MM.1S (cell line): ENCODE measurements around the gene TMEM60.

Experiments
- DNase-seq: peaks from one replicate; pipeline ENCODE4 v3.0.0-alpha.2; 2015
- H2AFZ ChIP-seq: fragments of 300-600 bp; sonication (generic); 2 replicates; pipeline ENCODE4 v1.6.0; 2016; ENCODE audit warnings: antibody characterized with exemption, low read length
- H3F3A ChIP-seq: fragments of 300-600 bp; sonication (generic); 2 replicates; pipeline ENCODE4 v1.6.1; 2016; ENCODE audit warnings: mild to moderate bottlenecking, antibody characterized with exemption, low read length, moderate library complexity, mixed read lengths; ENCODE audit not compliant: insufficient read depth
- H3K27ac ChIP-seq: fragments of 300-600 bp; sonication (generic); 2 replicates; pipeline ENCODE4 v1.5.1; 2016; ENCODE audit warnings: mild to moderate bottlenecking, low read length
- H3K27me3 ChIP-seq: fragments of 300-600 bp; sonication (generic); replicated peaks from 2 replicates; pipeline ENCODE4 v1.6.0; 2016; ENCODE audit warnings: low read length; ENCODE audit not compliant: insufficient read depth
- H3K36me3 ChIP-seq: fragments of 300-600 bp; sonication (generic); replicated peaks from 2 replicates; pipeline ENCODE4 v1.6.1; 2016; ENCODE audit warnings: mild to moderate bottlenecking, low read length, mixed read lengths; ENCODE audit not compliant: insufficient read depth
- H3K4me1 ChIP-seq: fragments of 300-600 bp; sonication (generic); 2 replicates; pipeline ENCODE4 v1.6.1; 2016; ENCODE audit warnings: low read length, mixed read lengths
- H3K4me2 ChIP-seq: fragments of 300-600 bp; sonication (generic); 2 replicates; pipeline ENCODE4 v1.6.0; 2016; ENCODE audit warnings: low read depth, low read length
- H3K4me3 ChIP-seq: fragments of 300-600 bp; sonication (generic); 2 replicates; pipeline ENCODE4 v1.5.1; 2016; ENCODE audit warnings: low read length, mixed read lengths
- H3K79me2 ChIP-seq: fragments of 300-600 bp; sonication (generic); 2 replicates; pipeline ENCODE4 v1.6.1; 2016; ENCODE audit warnings: mixed run types, low read length, mixed read lengths
- H3K9ac ChIP-seq: fragments of 300-600 bp; sonication (generic); 2 replicates; pipeline ENCODE4 v1.6.1; 2016; ENCODE audit warnings: low read length, mixed read lengths
- H3K9me2 ChIP-seq: fragments of 300-600 bp; sonication (generic); replicated peaks from 2 replicates; pipeline ENCODE4 v1.6.1; 2016; ENCODE audit warnings: mild to moderate bottlenecking, low read length, mixed read lengths; ENCODE audit not compliant: insufficient read depth
- H3K9me3 ChIP-seq: fragments of 300-600 bp; sonication (generic); replicated peaks from 2 replicates; pipeline ENCODE4 v1.6.1; 2016; ENCODE audit warnings: mild to moderate bottlenecking, low read length, mixed read lengths; ENCODE audit not compliant: insufficient read depth
- H4K20me1 ChIP-seq: fragments of 300-600 bp; sonication (generic); 2 replicates; pipeline ENCODE4 v1.6.1; 2016; ENCODE audit warnings: mild to moderate bottlenecking, low read length, moderate library complexity, mixed read lengths; ENCODE audit not compliant: insufficient read depth
- CTCF ChIP-seq: fragments of 300-600 bp; sonication (generic); IDR thresholded peaks from 2 replicates; pipeline ENCODE4 v1.5.1; 2016; ENCODE audit warnings: antibody characterized with exemption, low read length, mixed read lengths
- EZH2 ChIP-seq: fragments of 300-600 bp; sonication (generic); optimal IDR thresholded peaks from 2 replicates; pipeline ENCODE3; 2017; ENCODE audit warnings: low read depth, mild to moderate bottlenecking, antibody characterized with exemption, low read length, mixed read lengths
- EZH2phosphoT487 ChIP-seq: fragments of 300-600 bp; sonication (generic); IDR thresholded peaks from 2 replicates; pipeline ENCODE4 v1.6.1; 2018; ENCODE audit warnings: antibody characterized with exemption, low read length

Gene TMEM60

GRCh38 chr7:77813180-77813579 lies 14.9 kb upstream of the TMEM60 start:
- peaks cover 51% of the 10 kb centered on the region for H3K79me2 ChIP-seq
- TF ChIP-seq CTCF: no peak
- TF ChIP-seq EZH2: no peak
- no peak for TF ChIP-seq EZH2phosphoT487
- no peak overlapping the region for H3K4me3 ChIP-seq
- no peak overlapping the region for H3K4me2 ChIP-seq
- H3K9ac ChIP-seq: no peak overlapping the region
- H3K27me3 ChIP-seq: no peaks in the 10 kb centered on the region
- no peak overlapping the region for H2AFZ ChIP-seq
- no peaks in the 10 kb centered on the region for H3K4me1 ChIP-seq
- no peaks in the 10 kb centered on the region for H3K9me3 ChIP-seq
- H3K9me2 ChIP-seq: no peaks in the 10 kb centered on the region
- H3F3A ChIP-seq: no peaks in the 10 kb centered on the region
- H4K20me1 ChIP-seq: no peaks in the 10 kb centered on the region
- no peaks in the 10 kb centered on the region for H3K36me3 ChIP-seq
- no peak for DNase-seq
- no peak overlapping the region for H3K27ac ChIP-seq

GRCh38 chr7:77812290-77812685 lies 14.1 kb upstream of the TMEM60 start:
- H3K27me3 ChIP-seq: no peaks in the 10 kb centered on the region
- H2AFZ ChIP-seq: no peak overlapping the region
- no peaks in the 10 kb centered on the region for H3K9me3 ChIP-seq
- H3K36me3 ChIP-seq: no peaks in the 10 kb centered on the region
- peaks cover 51% of the 10 kb centered on the region for H3K79me2 ChIP-seq
- H3F3A ChIP-seq: no peaks in the 10 kb centered on the region
- no peak for DNase-seq
- no peak overlapping the region for H3K4me2 ChIP-seq
- H3K27ac ChIP-seq: no peak overlapping the region
- no peaks in the 10 kb centered on the region for H4K20me1 ChIP-seq
- TF ChIP-seq EZH2: no peak
- no peak for TF ChIP-seq CTCF
- TF ChIP-seq EZH2phosphoT487: no peak
- no peak overlapping the region for H3K4me3 ChIP-seq
- H3K9ac ChIP-seq: no peak overlapping the region
- H3K9me2 ChIP-seq: no peaks in the 10 kb centered on the region
- no peaks in the 10 kb centered on the region for H3K4me1 ChIP-seq

- Histone ChIP-seq H3K4me3 (no peak overlapping the region), H3K27ac (no peak overlapping the region), H3K9me2 (no peaks in the 10 kb centered on the region), H3K9ac (no peak overlapping the region), H3K79me2 (peaks cover 47% of the 10 kb centered on the region), H3K36me3 (no peaks in the 10 kb centered on the region), H2AFZ (no peak overlapping the region), H3K9me3 (no peaks in the 10 kb centered on the region), H3K27me3 (no peaks in the 10 kb centered on the region), H3K4me2 (no peak overlapping the region), H3K4me1 (no peaks in the 10 kb centered on the region), H4K20me1 (no peaks in the 10 kb centered on the region), H3F3A (no peaks in the 10 kb centered on the region)
- no peak for DNase-seq
- TF ChIP-seq CTCF: no peak
- TF ChIP-seq EZH2phosphoT487: no peak
- no peak for TF ChIP-seq EZH2
Measured at GRCh38 chr7:77811516-77812289, 13.5 kb upstream of the TMEM60 start.
